ENCODE measurements around the gene ZRANB1. TPM values are rescaled to one million over a fixed set of nuclear protein-coding genes. Genes with fewer than 3 reads are reported as not detected.

ZRANB1 gene
- total RNA-seq, 1 donor from 2014 or later = 27.2 TPM

GRCh38 chr10:125004571-125005311, 62.8 kb downstream of the ZRANB1 start:
- no peak for DNase-seq (ENCODE audit: low read depth)

- DNase-seq (ENCODE audit: low read depth) = no peak
Measured at GRCh38 chr10:125005312-125006187, 63.6 kb downstream of the ZRANB1 start.

- DNase-seq (ENCODE audit: low read depth) = no peak
Measured at GRCh38 chr10:125006188-125006680, 64.3 kb downstream of the ZRANB1 start.

GRCh38 chr10:125006921-125007426, 65.1 kb downstream of the ZRANB1 start:
- DNase-seq (ENCODE audit: low read depth) = no peak

- DNase-seq (ENCODE audit: low read depth) = no peak
Measured at GRCh38 chr10:125007436-125007835, 65.5 kb downstream of the ZRANB1 start.

GRCh38 chr10:125008689-125009638, 67.0 kb downstream of the ZRANB1 start:
- no peak for DNase-seq (ENCODE audit: low read depth)

- DNase-seq (ENCODE audit: low read depth) = no peak
Measured at GRCh38 chr10:125009661-125010161, 67.8 kb downstream of the ZRANB1 start.

GRCh38 chr10:125010362-125010761, 68.4 kb downstream of the ZRANB1 start:
- no peak for DNase-seq (ENCODE audit: low read depth)

GRCh38 chr10:125011171-125011925, 69.4 kb downstream of the ZRANB1 start:
- no peak for DNase-seq (ENCODE audit: low read depth)

GRCh38 chr10:125011926-125012705, 70.2 kb downstream of the ZRANB1 start:
- no peak for DNase-seq (ENCODE audit: low read depth)

- DNase-seq (ENCODE audit: low read depth) = no peak
Measured at GRCh38 chr10:125012851-125013528, 71.1 kb downstream of the ZRANB1 start.

- no peak for DNase-seq (ENCODE audit: low read depth)
Measured at GRCh38 chr10:125013529-125013872, 71.6 kb downstream of the ZRANB1 start.

GRCh38 chr10:125014086-125014830, 72.3 kb downstream of the ZRANB1 start:
- DNase-seq (ENCODE audit: low read depth) = no peak

GRCh38 chr10:125014836-125015355, 73.0 kb downstream of the ZRANB1 start:
- DNase-seq (ENCODE audit: low read depth) = no peak

- DNase-seq (ENCODE audit: low read depth) = no peak
Measured at GRCh38 chr10:125015356-125015944, 73.5 kb downstream of the ZRANB1 start.

GRCh38 chr10:125016123-125016522, 74.2 kb downstream of the ZRANB1 start:
- no peak for DNase-seq (ENCODE audit: low read depth)

GRCh38 chr10:125016611-125017202, 74.8 kb downstream of the ZRANB1 start:
- DNase-seq (ENCODE audit: low read depth) = no peak

All from renal cortical epithelial cell (primary cell).